Measurements from ENCODE around the gene SLC18A3. TPM values are rescaled to one million over a fixed set of nuclear protein-coding genes. Genes with fewer than 3 reads are reported as not detected.

SLC18A3 gene
- total RNA-seq, 2 experiments from 2014 or later, result not detected

- ChIA-PET CTCF (no interaction called here), POLR2A (no interaction called here)
- intact Hi-C loops (cut with micrococcal nuclease), result no loop called here
Observed at GRCh38 chr10:49624629-49625028, 14.5 kb downstream of the SLC18A3 start.

GRCh38 chr10:49625411-49625810 is 15.3 kb downstream of the SLC18A3 start:
- ChIA-PET POLR2A (no interaction called here), CTCF (no interaction called here)
- no peaks in the 10 kb centered on the region for H3K27me3 Mint-ChIP-seq
- DNase-seq (no peak), ATAC-seq (no peak)
- no peak for TF ChIP-seq CTCF (IDR thresholded peaks at IDR 0.05)
- no peaks in the 10 kb centered on the region for H3K9me3 Mint-ChIP-seq
- no peaks in the 10 kb centered on the region for H3K4me1 Mint-ChIP-seq (ENCODE audit: low read depth)
- intact Hi-C loops (cut with micrococcal nuclease), result no loop called here
- H3K4me3 Mint-ChIP-seq, result no peak overlapping the region
- H3K27ac Mint-ChIP-seq, result no peak overlapping the region
- H3K36me3 Mint-ChIP-seq (ENCODE audit: low read depth), result no peaks in the 10 kb centered on the region

More at GRCh38 chr10:49624629-49625028, 14.5 kb downstream of the SLC18A3 start:
- TF ChIP-seq CTCF (IDR thresholded peaks at IDR 0.05), result no peak
- Mint-ChIP-seq H3K4me1 (ENCODE audit: low read depth) (no peaks in the 10 kb centered on the region), H3K36me3 (ENCODE audit: low read depth) (no peaks in the 10 kb centered on the region), H3K27ac (no peak overlapping the region), H3K4me3 (no peak overlapping the region), H3K9me3 (no peaks in the 10 kb centered on the region), H3K27me3 (peaks cover 5% of the 10 kb centered on the region)
- ATAC-seq, result no peak
- DNase-seq, result no peak

- Mint-ChIP-seq H3K27me3 (no peaks in the 10 kb centered on the region), H3K27ac (no peak overlapping the region), H3K36me3 (ENCODE audit: low read depth) (no peaks in the 10 kb centered on the region), H3K9me3 (no peaks in the 10 kb centered on the region), H3K4me1 (ENCODE audit: low read depth) (no peaks in the 10 kb centered on the region), H3K4me3 (no peak overlapping the region)
- DNase-seq, result no peak
- POLR2A ChIA-PET, result no interaction called here
- intact Hi-C loops (cut with micrococcal nuclease), result no loop called here
- CTCF ChIA-PET, result no interaction called here
- no peak for TF ChIP-seq CTCF (IDR thresholded peaks at IDR 0.05)
- ATAC-seq, result no peak
Observed at GRCh38 chr10:49627038-49627437, 16.9 kb downstream of the SLC18A3 start.

GRCh38 chr10:49627644-49628247 is 17.6 kb downstream of the SLC18A3 start:
- Mint-ChIP-seq H3K36me3 (ENCODE audit: low read depth) (no peaks in the 10 kb centered on the region), H3K27me3 (no peaks in the 10 kb centered on the region)

GRCh38 chr10:49628599-49628998 is 18.5 kb downstream of the SLC18A3 start:
- Mint-ChIP-seq H3K4me3 (no peak overlapping the region), H3K27me3 (no peaks in the 10 kb centered on the region), H3K4me1 (ENCODE audit: low read depth) (no peaks in the 10 kb centered on the region), H3K27ac (no peak overlapping the region), H3K36me3 (ENCODE audit: low read depth) (no peaks in the 10 kb centered on the region), H3K9me3 (no peaks in the 10 kb centered on the region)
- no peak for DNase-seq
- intact Hi-C loops (cut with micrococcal nuclease), result no loop called here
- ChIA-PET CTCF (no interaction called here), POLR2A (no interaction called here)
- no peak for ATAC-seq
- TF ChIP-seq CTCF (IDR thresholded peaks at IDR 0.05), result no peak

More at GRCh38 chr10:49627644-49628247, 17.6 kb downstream of the SLC18A3 start:
- no peak for ATAC-seq
- H3K4me1 Mint-ChIP-seq (ENCODE audit: low read depth), result no peaks in the 10 kb centered on the region
- intact Hi-C loops (cut with micrococcal nuclease), result no loop called here
- ChIA-PET CTCF (no interaction called here), POLR2A (no interaction called here)
- DNase-seq, result no peak
- TF ChIP-seq CTCF (IDR thresholded peaks at IDR 0.05), result no peak
- no peak overlapping the region for H3K27ac Mint-ChIP-seq
- H3K4me3 Mint-ChIP-seq, result no peak overlapping the region
- no peaks in the 10 kb centered on the region for H3K9me3 Mint-ChIP-seq
